ENCODE data around the gene LBP.
"Not testable (repeated sequence)": the region's sequence is repeated elsewhere in the genome, so short reads cannot be mapped to it uniquely, and the experiment has no call there.

Gene LBP

DNA sequence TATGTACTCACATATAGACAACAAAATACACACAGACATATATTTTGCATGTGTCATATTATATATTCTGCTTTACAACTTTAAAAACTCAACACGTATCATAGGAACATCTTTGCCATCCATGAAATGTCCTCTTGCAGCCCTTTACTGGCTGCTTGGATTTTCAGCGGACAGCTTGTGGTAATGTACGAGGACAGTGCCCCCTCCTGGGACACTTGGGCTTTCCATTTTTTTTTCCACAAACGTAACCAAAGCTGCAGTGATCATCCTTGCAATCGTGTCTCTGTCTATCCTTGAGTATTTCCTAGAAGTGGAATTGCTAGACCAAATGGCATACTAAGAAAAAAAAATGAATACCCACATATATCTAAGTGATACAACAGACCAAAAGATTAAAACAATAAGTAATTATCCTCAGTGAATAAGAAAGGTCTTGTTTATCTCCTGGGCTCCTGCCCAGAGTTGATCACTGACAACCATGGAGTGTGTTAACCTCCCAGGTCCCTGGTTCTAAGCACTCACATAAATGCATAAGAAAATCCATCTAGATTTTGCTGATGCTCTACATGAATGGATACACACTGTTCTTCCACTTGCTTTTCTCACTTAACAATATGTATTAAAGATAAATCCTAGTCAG lies 24.2 kb upstream of the LBP start:
- DNase-seq = peak; percentile 69

DNA sequence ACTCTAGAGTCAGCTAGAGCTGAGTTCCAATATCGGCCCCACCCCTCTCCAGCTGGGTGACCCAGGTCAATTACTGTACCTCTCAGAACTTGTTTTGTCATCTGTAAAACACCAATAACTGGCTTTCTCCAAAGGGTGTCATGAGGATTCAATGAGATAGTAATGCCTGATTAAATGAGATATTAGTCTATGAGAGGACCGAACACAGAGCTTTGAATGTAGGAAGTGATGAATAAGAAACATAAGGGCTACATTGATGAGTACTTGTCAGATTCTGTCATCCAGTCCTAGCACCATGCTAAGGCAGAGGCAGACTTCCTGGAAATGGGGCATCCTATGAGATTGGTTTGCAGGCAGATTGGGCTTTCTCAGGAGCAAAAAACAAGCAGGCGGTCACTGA lies 22.1 kb upstream of the LBP start:
- no peak for DNase-seq

- no peak for DNase-seq
Measured at GRCh38 chr20:38325167-38325566, 21.1 kb upstream of the LBP start.

DNA sequence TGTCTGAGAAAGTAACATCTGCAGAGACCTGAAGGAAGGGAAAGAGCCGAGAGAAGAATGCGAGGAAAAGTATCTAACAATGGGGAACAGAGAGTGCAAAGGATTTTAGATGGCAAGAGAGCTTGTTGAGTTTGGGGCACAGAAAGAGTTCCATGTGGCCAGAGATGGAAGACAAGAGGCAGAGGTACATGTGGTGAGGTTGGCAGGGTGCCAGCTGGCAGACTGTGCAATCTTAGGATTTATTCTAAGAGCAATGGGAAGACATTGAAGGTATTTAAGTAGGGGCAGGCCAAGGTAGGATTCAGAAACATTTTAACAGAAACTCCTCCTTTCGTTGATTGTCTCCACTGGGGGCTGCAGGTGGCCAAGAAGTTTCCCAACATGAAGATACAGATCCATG lies 20.4 kb upstream of the LBP start:
- no peak for DNase-seq

DNA sequence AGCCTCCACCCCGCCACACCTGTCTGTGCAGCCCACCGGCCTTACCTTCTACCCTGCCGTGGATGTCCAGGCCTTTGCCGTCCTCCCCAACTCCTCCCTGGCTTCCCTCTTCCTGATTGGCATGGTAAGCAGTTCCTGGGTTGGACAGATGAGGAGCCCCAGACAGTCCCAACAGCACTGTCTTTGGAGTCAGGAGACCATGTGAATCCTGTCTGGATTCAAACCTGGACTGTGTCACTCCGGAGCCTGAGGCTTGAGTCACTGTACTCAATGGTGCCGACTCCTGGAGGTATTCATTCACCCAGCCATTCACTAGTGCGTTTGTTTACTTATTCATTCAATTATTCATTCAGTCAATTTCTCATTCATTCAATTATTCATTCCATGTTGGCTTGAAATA lies 20.0 kb upstream of the LBP start:
- DNase-seq = no peak

DNA sequence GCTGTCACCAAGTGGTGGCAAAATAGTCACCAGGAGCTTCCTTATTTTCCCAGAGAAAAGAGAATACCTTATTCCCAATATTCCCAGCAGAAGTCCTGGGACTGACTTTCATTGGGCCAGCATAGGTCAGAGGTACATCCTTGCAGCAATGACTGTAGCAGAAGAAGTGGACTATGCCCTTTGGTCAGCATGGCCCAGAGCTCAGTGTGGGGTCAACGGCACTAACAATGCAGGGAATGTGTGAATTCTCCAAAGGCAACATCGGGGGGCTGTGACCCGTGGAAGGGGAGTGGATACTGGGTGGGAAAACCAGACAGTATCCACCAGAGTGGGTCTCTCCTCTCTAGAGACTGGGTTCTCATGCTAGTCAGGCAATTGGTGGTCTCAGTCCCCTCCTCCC lies 15.6 kb upstream of the LBP start:
- DNase-seq = no peak

DNA sequence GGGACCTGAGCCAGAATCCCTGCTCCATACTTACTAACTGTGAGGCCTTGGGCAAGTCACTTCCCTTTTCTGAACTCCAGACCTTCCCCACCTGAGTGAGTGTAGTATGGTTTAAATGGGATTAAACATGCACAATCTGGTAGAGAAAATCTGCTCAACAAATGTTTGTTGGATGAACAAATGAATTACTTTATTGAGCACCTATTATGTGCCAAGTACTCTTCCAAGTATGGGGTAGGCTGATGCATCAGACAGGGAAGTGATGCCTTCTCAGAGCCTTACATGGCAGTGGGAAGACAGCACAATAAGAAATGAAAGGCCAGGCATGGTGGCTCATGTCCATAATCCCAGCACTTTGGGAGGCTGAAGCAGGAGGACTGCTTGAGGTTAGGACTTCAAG lies 15.0 kb upstream of the LBP start:
- DNase-seq = no peak

GRCh38 chr20:38331814-38332213 lies 14.5 kb upstream of the LBP start:
- no peak for DNase-seq

GRCh38 chr20:38334016-38334415 lies 12.3 kb upstream of the LBP start:
- no peak for DNase-seq

- DNase-seq = no peak
Measured at GRCh38 chr20:38336726-38337125, 9.6 kb upstream of the LBP start.

DNA sequence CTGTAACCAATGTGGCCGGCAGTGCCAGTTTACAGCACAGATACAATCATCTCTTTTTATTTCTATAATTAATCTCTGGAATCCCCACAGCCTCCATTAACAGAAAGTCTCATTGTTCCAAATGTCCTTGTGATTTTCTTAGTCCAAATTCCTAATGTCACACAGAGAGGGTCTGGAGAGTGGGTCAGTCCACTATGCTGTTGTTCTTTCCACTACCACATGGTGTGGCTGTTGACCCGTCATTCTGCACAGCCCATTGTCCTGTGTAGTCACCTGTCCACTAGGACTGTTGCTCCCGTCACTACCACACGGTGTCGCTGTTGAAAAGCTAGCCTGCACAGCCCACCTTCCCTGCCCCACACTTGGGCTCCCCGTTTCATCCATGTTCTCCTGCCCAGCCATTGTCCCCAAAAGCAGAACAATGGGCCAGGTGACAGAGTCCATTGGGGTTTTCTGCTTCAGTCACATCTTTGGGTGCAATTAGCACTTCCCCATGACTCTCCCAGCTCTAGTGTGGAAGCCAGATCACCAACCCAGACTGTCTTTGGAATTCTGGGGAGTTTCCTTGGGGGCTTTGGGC lies 8.6 kb upstream of the LBP start:
- DNase-seq = peak; percentile 92

DNA sequence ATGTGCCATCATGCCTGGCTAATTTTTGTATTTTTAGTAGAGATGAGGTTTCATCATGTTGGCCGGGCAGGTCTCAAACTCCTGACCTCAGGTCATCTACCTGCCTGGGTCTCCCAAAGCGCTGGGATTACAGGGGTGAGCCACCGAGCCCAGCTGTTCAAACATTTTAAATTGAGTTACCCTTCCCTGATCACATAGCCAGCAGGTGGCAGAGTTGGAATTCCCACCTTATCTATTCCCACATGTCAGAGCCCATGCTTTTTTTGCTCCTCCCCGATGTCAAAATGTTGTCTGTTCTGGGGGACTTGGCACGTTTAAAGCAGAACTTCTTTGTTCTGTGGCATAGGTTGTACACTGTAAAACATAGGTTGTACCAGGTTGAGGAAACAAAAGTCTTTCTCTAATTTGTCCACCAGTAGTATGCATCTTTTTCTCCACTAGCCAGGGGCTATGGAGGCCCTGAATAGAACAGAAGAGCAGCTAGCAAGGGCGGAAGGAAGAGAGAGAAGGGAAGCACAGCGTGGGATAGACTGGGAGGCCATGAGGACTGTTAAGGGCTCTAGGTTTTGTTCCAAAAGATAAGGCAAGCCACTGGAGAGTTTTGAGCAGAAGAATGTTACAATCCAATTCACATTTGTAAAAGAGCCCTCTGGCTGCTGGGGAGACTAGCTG lies 7.3 kb upstream of the LBP start:
- DNase-seq = peak; percentile 11

- not testable (repeated sequence) for DNase-seq
Measured at GRCh38 chr20:38339521-38339896, 6.8 kb upstream of the LBP start.

DNA sequence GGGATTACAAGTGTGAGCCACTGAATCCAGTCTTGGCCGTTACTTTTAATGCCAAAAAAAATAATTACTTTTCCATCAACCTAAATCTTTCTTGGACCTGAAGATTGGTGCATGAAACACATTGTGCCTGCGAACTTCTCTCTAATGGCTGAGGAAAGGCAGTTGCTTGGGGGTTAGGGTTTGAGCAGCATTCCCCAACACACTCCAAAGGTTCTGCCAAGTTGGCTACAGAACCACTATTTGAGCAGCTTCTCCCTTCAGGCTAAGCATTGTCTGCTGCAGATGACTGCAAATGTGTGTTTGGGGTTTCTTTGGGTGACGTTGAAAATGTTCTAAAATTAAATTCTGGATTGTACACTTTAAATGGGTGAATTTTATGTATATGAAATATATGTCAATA lies 6.3 kb upstream of the LBP start:
- no peak for DNase-seq

GRCh38 chr20:38340693-38341092 lies 5.6 kb upstream of the LBP start:
- DNase-seq = no peak

GRCh38 chr20:38342216-38342615 lies 4.1 kb upstream of the LBP start:
- DNase-seq = no peak

GRCh38 chr20:38342713-38343310 lies 3.5 kb upstream of the LBP start:
- DNase-seq = peak; percentile 15

DNA sequence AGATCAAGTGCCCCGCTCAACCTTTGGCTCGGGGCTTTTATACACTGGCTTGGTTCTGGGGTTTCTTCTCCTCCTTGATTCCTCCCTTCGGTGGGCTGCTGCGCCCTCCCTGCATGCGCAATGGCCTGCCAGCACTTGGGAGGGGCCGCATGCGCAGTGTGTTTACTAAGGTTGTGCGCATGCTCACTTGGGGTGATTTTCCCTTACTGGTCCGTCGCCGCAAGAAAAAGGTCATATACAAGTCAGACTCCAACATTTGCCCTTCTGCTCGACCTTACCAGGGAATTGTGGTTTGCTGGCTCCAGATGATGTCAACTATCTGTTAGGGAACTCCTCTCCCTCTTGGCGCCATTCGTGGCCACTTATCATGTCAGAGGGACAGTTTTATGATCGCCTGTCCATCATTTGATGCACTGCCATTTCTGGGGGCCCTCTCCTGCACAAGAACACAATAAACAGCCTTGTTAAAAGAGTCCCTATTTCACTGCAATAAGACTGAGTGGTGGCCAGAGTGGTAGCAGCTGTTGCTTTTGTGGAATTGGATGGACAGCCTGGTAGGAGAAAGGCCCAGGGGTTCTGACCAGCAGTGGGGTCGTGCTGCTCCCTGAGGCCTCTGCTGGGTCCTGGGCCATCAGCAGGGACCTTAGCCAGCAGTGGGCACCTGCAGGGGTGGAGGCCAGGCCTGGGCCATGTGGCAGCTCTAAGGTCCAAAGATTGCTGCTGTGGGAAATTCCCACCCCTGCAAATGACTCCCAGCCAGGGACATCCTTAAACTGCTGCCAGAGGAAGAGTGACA lies 2.8 kb upstream of the LBP start:
- DNase-seq = peak; percentile 7

DNA sequence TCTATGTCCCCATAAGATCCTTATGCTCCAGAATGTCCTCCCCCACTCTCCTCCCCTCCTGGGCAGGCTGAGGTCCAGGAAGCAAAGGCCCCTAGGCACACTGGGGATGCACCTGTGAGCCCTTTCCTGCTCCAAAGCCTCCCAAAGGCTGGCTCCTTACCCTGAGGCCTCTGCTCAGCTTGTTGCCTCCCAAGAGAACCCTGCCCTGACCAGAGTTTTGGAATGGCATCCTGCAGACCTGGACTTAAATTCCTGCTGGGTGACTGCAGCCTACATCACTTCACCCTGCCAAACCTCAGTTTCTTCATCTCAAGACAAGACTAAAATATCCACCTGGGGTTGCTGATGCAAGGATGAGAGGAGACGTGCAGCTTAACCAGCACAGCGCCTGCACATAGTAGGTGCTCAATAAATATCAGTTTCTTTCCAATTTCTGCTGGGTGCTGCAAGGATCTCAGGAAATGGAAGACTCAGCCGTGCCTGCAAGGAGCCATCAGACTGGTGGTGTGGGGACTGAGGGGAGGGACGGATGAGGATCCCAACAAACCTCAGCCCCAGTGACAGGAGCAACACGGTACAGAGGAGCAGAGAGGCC lies 2.1 kb upstream of the LBP start:
- DNase-seq = no peak

DNA sequence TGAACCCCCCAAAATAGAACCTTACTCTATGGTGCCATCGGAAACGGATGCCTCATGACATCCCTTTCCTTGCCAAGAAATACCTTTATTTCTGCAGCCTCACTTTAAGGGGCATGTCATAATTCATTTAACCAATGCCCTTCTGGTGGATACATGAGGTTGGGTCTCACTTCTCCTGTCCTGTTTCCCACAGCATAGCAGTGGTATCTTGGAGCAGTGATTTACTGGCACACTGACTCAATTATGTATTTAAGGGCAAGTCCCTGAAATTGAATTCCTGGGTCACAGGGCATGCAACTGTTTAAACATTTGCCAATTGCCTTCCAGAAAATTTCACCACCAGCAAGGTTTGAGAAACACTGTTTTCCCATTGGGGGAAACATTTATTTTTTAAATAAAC lies 639 bp upstream of the LBP start:
- DNase-seq = no peak

DNA sequence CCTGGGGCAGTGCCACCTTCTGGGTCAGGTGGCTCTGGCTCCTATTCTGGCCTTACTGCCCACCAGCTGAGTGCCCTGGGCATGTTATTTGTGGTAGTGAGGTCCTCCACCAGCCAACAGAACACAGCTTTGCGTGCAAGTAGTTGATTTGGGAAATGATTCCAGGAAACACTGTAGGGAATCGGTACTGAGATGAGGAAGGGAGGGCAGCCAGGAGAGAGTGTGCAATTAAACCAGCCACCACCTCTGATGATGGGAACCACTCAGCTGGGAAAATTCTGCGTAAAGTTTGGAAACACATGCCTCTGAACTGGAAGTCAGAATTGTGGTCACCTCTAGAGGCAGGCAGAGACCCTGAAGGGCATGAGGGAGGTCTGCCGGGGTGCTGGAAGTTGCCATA lies 459 bp downstream of the LBP start:
- no peak for DNase-seq

- DNase-seq = no peak
Measured at GRCh38 chr20:38349856-38350255, 3.6 kb downstream of the LBP start.

Data from OCI-M1 (cell line).